OCI-LY7 (cell line): ENCODE results near the gene LMBRD2. TPM values are rescaled to one million over a fixed set of nuclear protein-coding genes. Genes with fewer than 3 reads are reported as not detected.

Source experiments
- BruUV-seq: library from RNA; stranded (reverse); fragments of 400-500 nt; replicated peaks from 2 replicates; lab custom pipeline; 2021; lab: Mats Ljungman, UMichigan
- CTCF ChIA-PET: fragments of 300-600 bp; sonication (Branson Sonifier 250); formaldehyde crosslinking; loops from one replicate; lab custom pipeline; 2022; ENCODE audit warnings: antibody characterized with exemption; ENCODE audit not compliant: unreplicated experiment; lab: Charles Lee
- POLR2A ChIA-PET: fragments of 300-600 bp; sonication (Branson Sonifier 250); formaldehyde crosslinking; loops from one replicate; lab custom pipeline; 2022; ENCODE audit warnings: antibody characterized with exemption; lab: Charles Lee
- DNase-seq: peaks from one replicate; pipeline ENCODE4 v3.0.0-alpha.2; 2015; ENCODE audit warnings: low spot score
- H2AFZ ChIP-seq: fragments of 200-600 bp; sonication (generic), shearing (Covaris generic); 2 replicates; pipeline ENCODE4 v1.6.1; 2014; ENCODE audit warnings: mild to moderate bottlenecking, antibody characterized with exemption, low read length, moderate library complexity
- H3K27ac ChIP-seq: fragments of 200-600 bp; sonication (generic); 2 replicates; pipeline ENCODE4 v1.5.1; 2014; ENCODE audit warnings: mixed run types, low read depth, mild to moderate bottlenecking, moderate library complexity, low read length, inconsistent platforms; ENCODE audit not compliant: poor library complexity, severe bottlenecking
- H3K36me3 ChIP-seq: fragments of 200-600 bp; sonication (generic); 2 replicates; pipeline ENCODE4 v1.6.1; 2014; ENCODE audit warnings: mild to moderate bottlenecking, antibody characterized with exemption, low read length, moderate library complexity, mixed read lengths; ENCODE audit not compliant: insufficient read depth
- H3K4me1 ChIP-seq: fragments of 200-600 bp; sonication (generic); 2 replicates; pipeline ENCODE4 v1.5.1; 2014; ENCODE audit warnings: mild to moderate bottlenecking, low read length; ENCODE audit not compliant: insufficient read depth, poor library complexity, severe bottlenecking
- H3K4me2 ChIP-seq: fragments of 200-600 bp; sonication (generic); 2 replicates; pipeline ENCODE4 v1.6.1; 2014; ENCODE audit warnings: mild to moderate bottlenecking, low read length
- H3K4me3 ChIP-seq: fragments of 200-600 bp; sonication (generic); 2 replicates; pipeline ENCODE4 v1.5.1; 2014; ENCODE audit warnings: mild to moderate bottlenecking, low read depth, low read length; ENCODE audit not compliant: poor library complexity, severe bottlenecking
- H3K79me2 ChIP-seq: fragments of 200-600 bp; sonication (generic); 2 replicates; pipeline ENCODE4 v1.6.1; 2016; ENCODE audit warnings: low read depth, mild to moderate bottlenecking, low read length, moderate library complexity, mixed read lengths; ENCODE audit not compliant: insufficient read depth
- H3K9me2 ChIP-seq: fragments of 200-600 bp; sonication (generic); 2 replicates; pipeline ENCODE4 v1.6.1; 2016; ENCODE audit warnings: mild to moderate bottlenecking, low read length, mixed read lengths; ENCODE audit not compliant: insufficient read depth
- H3K9me3 ChIP-seq: fragments of 200-600 bp; sonication (generic); 2 replicates; pipeline ENCODE4 v1.6.1; 2014; ENCODE audit warnings: mild to moderate bottlenecking, mixed run types, low read length, mixed read lengths
- H4K20me1 ChIP-seq: fragments of 200-600 bp; sonication (generic); 2 replicates; pipeline ENCODE4 v1.6.1; 2014; ENCODE audit warnings: mild to moderate bottlenecking, antibody characterized with exemption, low read length, moderate library complexity, mixed read lengths; ENCODE audit not compliant: insufficient read depth
- EZH2phosphoT487 ChIP-seq: fragments of 200-600 bp; sonication (generic); IDR thresholded peaks from 2 replicates; pipeline ENCODE4 v1.6.1; 2018; ENCODE audit warnings: low read depth, borderline replicate concordance, mild to moderate bottlenecking, mixed run types, antibody characterized with exemption, low read length, moderate library complexity, mixed read lengths
- intact Hi-C: fragments of 100-400 bp; cut with micrococcal nuclease; formaldehyde crosslinking; loops from one replicate; pipeline ENCODE4 v1.10.0; 2022; ENCODE audit not compliant: unreplicated experiment
- microRNA-seq: library from miRNA; unstranded; fragments of <30 nt; microRNA quantifications from one replicate; pipeline ENCODE4 v1.2.0, GENCODE V29; 2022; ENCODE audit warnings: borderline replicate concordance
- small RNA-seq: library from RNA; depleted of rRNA; stranded (forward); fragments of <200 nt; gene quantifications from one replicate; pipeline ENCODE3, GENCODE V24; 2014
- total RNA-seq, 2 experiments: library from RNA; depleted of rRNA in 1 of 2; stranded (reverse); fragments of >200 nt in 1 of 2; shearing (Covaris generic) in 1 of 2; gene quantifications; 2 replicates each; pipeline ENCODE4 v1.2.3, GENCODE V29; 2014 to 2022
- TF ChIP-seq, protein P1 (sequence below): fragments of 200-600 bp; sonication (generic); conservative IDR thresholded peaks from 2 replicates; pipeline ENCODE4 v1.5.1; 2014; ENCODE audit warnings: mild to moderate bottlenecking, antibody characterized with exemption, low read length, moderate library complexity, mixed read lengths

LMBRD2 gene
- total RNA-seq, 2 experiments from 2014 or later = 9.1 to 18.3 TPM

DNA sequence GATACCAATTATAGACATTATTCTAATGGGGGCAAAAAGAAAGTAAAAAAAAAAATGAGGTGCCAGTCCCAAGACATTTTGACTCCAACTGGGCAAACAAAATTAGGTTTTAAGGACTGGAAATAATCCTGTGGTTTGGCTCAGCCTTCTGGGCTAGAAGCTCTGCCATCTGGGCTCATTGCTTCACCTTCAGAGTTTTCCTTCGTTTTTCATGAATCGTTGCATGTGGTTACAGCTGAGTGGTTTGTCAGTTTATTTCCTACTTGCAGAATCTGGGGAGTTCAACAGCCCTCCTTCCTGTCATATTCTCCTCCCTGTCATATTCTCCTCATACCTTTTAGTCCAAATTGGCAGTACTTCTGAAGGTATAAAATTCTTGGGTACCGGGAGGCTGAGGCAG, 97.0 kb downstream of the LMBRD2 start:
- H3K4me1 ChIP-seq = no peaks in the 10 kb centered on the region
- no peak for TF ChIP-seq EZH2phosphoT487
- TF ChIP-seq, protein P1, sequence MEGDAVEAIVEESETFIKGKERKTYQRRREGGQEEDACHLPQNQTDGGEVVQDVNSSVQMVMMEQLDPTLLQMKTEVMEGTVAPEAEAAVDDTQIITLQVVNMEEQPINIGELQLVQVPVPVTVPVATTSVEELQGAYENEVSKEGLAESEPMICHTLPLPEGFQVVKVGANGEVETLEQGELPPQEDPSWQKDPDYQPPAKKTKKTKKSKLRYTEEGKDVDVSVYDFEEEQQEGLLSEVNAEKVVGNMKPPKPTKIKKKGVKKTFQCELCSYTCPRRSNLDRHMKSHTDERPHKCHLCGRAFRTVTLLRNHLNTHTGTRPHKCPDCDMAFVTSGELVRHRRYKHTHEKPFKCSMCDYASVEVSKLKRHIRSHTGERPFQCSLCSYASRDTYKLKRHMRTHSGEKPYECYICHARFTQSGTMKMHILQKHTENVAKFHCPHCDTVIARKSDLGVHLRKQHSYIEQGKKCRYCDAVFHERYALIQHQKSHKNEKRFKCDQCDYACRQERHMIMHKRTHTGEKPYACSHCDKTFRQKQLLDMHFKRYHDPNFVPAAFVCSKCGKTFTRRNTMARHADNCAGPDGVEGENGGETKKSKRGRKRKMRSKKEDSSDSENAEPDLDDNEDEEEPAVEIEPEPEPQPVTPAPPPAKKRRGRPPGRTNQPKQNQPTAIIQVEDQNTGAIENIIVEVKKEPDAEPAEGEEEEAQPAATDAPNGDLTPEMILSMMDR = no peak
- H4K20me1 ChIP-seq = no peaks in the 10 kb centered on the region
- intact Hi-C loops = no loop called here
- no TSS peak for BruUV-seq
- POLR2A ChIA-PET = interaction anchor here (0.7 kb wide), 1 partner anchor 1409 kb away, joined by 3 read pairs; no protein-coding TSS in a partner anchor
- H2AFZ ChIP-seq = no peak overlapping the region
- H3K79me2 ChIP-seq = no peaks in the 10 kb centered on the region
- no peak for DNase-seq
- H3K4me3 ChIP-seq = no peak overlapping the region
- CTCF ChIA-PET = no interaction called here
- H3K9me2 ChIP-seq = no peaks in the 10 kb centered on the region
- no peaks in the 10 kb centered on the region for H3K9me3 ChIP-seq
- H3K36me3 ChIP-seq = no peaks in the 10 kb centered on the region
- H3K4me2 ChIP-seq = no peak overlapping the region
- no peak overlapping the region for H3K27ac ChIP-seq

DNA sequence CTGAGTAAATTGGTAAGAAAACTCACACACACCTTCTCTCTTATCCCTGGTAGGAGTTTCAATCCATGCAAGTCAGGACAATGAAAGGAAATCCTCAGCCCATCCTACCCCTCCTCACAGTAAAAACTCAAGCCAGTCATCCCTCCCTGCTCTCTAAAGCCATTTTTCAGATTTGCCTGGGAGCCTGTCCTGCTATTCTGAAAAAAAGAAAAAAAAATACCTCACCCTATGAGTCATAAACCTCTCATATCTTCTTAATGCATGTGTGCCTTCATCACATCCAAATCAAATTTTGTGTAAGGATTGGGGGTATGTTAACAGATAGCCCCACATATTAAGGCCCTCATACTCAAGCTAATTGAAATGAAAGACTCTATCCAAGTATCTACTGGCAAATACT, 99.1 kb downstream of the LMBRD2 start:
- Histone ChIP-seq H3K9me3 (no peaks in the 10 kb centered on the region), H3K27ac (no peak overlapping the region), H3K4me1 (no peaks in the 10 kb centered on the region), H3K36me3 (no peaks in the 10 kb centered on the region), H3K9me2 (no peaks in the 10 kb centered on the region), H3K4me3 (no peak overlapping the region), H4K20me1 (no peaks in the 10 kb centered on the region), H3K4me2 (no peak overlapping the region), H2AFZ (no peak overlapping the region), H3K79me2 (no peaks in the 10 kb centered on the region)
- TF ChIP-seq EZH2phosphoT487 = no peak
- ChIA-PET CTCF (no interaction called here), POLR2A (no interaction called here)
- intact Hi-C loops = no loop called here
- BruUV-seq = no TSS peak
- DNase-seq = no peak

DNA sequence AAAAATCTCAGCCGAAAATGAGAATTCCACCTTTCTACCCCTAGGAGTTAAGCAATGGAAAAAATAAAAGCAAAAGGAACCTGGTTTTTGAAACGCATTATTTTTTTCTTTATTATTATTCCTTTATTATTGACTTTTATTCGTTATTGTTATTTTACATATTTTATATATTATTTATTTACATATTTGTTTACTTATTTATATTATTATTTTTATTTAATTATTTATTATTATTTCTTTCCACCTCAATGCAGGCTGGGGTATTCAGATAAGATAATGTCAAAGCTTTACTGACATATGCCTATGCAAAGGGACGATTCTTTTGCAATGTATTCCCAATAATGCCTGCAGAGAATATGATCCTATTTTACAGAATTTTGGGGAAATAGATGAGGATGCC, 101.7 kb downstream of the LMBRD2 start:
- DNase-seq = no peak
- BruUV-seq = no TSS peak
- Histone ChIP-seq H4K20me1 (no peaks in the 10 kb centered on the region), H3K36me3 (no peaks in the 10 kb centered on the region), H2AFZ (no peak overlapping the region), H3K9me2 (no peaks in the 10 kb centered on the region), H3K79me2 (no peaks in the 10 kb centered on the region), H3K27ac (no peak overlapping the region), H3K9me3 (no peaks in the 10 kb centered on the region), H3K4me3 (no peak overlapping the region), H3K4me1 (no peaks in the 10 kb centered on the region), H3K4me2 (no peak overlapping the region)
- TF ChIP-seq, protein P1 = no peak
- no peak for TF ChIP-seq EZH2phosphoT487
- ChIA-PET CTCF (no interaction called here), POLR2A (interaction anchor here (0.6 to 0.7 kb wide), 2 partner anchors 56 to 62 kb away, joined by 3 read pairs; no protein-coding TSS in a partner anchor)
- intact Hi-C loops = no loop called here

Small RNAs within 50 kb of the gene (microRNA-seq; reads per million reads assigned to microRNA genes)
- 25.0 reads per million, percentile 33 among the genes with 10 or more reads in this experiment for gene MIR580

Small RNAs within 50 kb of the gene (small RNA-seq; reads per million reads assigned to genes)
- gene AC016612.1 (not detected), gene MIR580 (not detected), gene RNU6-1305P (not detected)

Other genes starting within 250 kb of the LMBRD2 start
- 4.7 and 5.4 TPM in 2 replicates for gene CAPSL, start 213.3 kb downstream of the LMBRD2 start, total RNA-seq (2014; rRNA removed; shearing (Covaris generic))
- gene CAPSL, start 213.3 kb downstream of the LMBRD2 start, total RNA-seq (2022) = not detected in 2 replicates
- gene UGT3A1, start 160.5 kb downstream of the LMBRD2 start, total RNA-seq (2014; rRNA removed; shearing (Covaris generic)) = not detected in 2 replicates
- not detected in 2 replicates for gene UGT3A1, start 160.5 kb downstream of the LMBRD2 start, total RNA-seq (2022)
- 0.13 TPM in 1 of 2 replicates, not detected in the other for gene UGT3A2, start 85.0 kb downstream of the LMBRD2 start, total RNA-seq (2014; rRNA removed; shearing (Covaris generic))
- not detected in 2 replicates for gene UGT3A2, start 85.0 kb downstream of the LMBRD2 start, total RNA-seq (2022)
- 70.5 and 71.8 TPM in 2 replicates for gene SKP2, start 224 bp upstream of the LMBRD2 start, total RNA-seq (2014; rRNA removed; shearing (Covaris generic))
- 74.0 and 81.1 TPM in 2 replicates for gene SKP2, start 224 bp upstream of the LMBRD2 start, total RNA-seq (2022)
- gene NADK2, start 90.0 kb upstream of the LMBRD2 start, total RNA-seq (2014; rRNA removed; shearing (Covaris generic)) = 21.2 and 23.8 TPM in 2 replicates
- 37.5 and 38.6 TPM in 2 replicates for gene NADK2, start 90.0 kb upstream of the LMBRD2 start, total RNA-seq (2022)
- not detected in 2 replicates for gene RANBP3L, start 150.0 kb upstream of the LMBRD2 start, total RNA-seq (2014; rRNA removed; shearing (Covaris generic))
- gene RANBP3L, start 150.0 kb upstream of the LMBRD2 start, total RNA-seq (2022) = not detected in 2 replicates